GM21576 (cell line): ENCODE data around the gene HOXB7.

Experiments
- ATAC-seq: cut with Tn5 transposase; IDR thresholded peaks from one replicate; pipeline ENCODE4 v1.9.1; 2021; ENCODE audit warnings: mild to moderate bottlenecking, moderate library complexity; ENCODE audit not compliant: unreplicated experiment

Gene HOXB7

GRCh38 chr17:48610282-48611211 lies at the start of gene HOXB7:
HOXB7 (minus strand) TSS chr17:48611017; CDS start chr17:48610918, 99 bp downstream.
- no peak for ATAC-seq

- no peak for ATAC-seq
Measured at GRCh38 chr17:48655913-48656312, 45.1 kb upstream of the HOXB7 start.

- no peak for ATAC-seq
Measured at GRCh38 chr17:48649741-48650140, 38.9 kb upstream of the HOXB7 start.

GRCh38 chr17:48647963-48648245 lies 37.1 kb upstream of the HOXB7 start:
- ATAC-seq = no peak

GRCh38 chr17:48647103-48647962 lies 36.5 kb upstream of the HOXB7 start:
- no peak for ATAC-seq

GRCh38 chr17:48646183-48647102 lies 35.6 kb upstream of the HOXB7 start:
- ATAC-seq = no peak

GRCh38 chr17:48645639-48646182 lies 34.9 kb upstream of the HOXB7 start:
- ATAC-seq = no peak

- ATAC-seq = no peak
Measured at GRCh38 chr17:48644910-48645557, 34.2 kb upstream of the HOXB7 start.

GRCh38 chr17:48644159-48644558 lies 33.3 kb upstream of the HOXB7 start:
- ATAC-seq = no peak

GRCh38 chr17:48643697-48644012 lies 32.8 kb upstream of the HOXB7 start:
- no peak for ATAC-seq

GRCh38 chr17:48642843-48643696 lies 32.3 kb upstream of the HOXB7 start:
- no peak for ATAC-seq

- no peak for ATAC-seq
Measured at GRCh38 chr17:48642059-48642842, 31.4 kb upstream of the HOXB7 start.

GRCh38 chr17:48641541-48642058 lies 30.8 kb upstream of the HOXB7 start:
- ATAC-seq = no peak

GRCh38 chr17:48640858-48641180 lies 30.0 kb upstream of the HOXB7 start:
- ATAC-seq = no peak

- ATAC-seq = no peak
Measured at GRCh38 chr17:48639982-48640857, 29.4 kb upstream of the HOXB7 start.

GRCh38 chr17:48639136-48639535 lies 28.3 kb upstream of the HOXB7 start:
- no peak for ATAC-seq
